IPS DF 6.9 (cell line): ENCODE data around the gene F5.

Source experiments
- DNase-seq: peaks from one replicate; pipeline ENCODE4 v3.0.0-alpha.2; 2013; ENCODE audit warnings: low read depth, low spot score
- H3K27ac ChIP-seq: one replicate; pipeline ENCODE4 v1.5.1; 2013; ENCODE audit warnings: low read length, control low read depth
- H3K27me3 ChIP-seq: 2 replicates; pipeline ENCODE4 v1.6.1; 2013; ENCODE audit warnings: mild to moderate bottlenecking, low read length; ENCODE audit not compliant: control insufficient read depth, insufficient read depth
- H3K36me3 ChIP-seq: 2 replicates; pipeline ENCODE4 v1.6.1; 2013; ENCODE audit warnings: low read length; ENCODE audit not compliant: control insufficient read depth, insufficient read depth
- H3K4me1 ChIP-seq: 2 replicates; pipeline ENCODE4 v1.6.1; 2013; ENCODE audit warnings: low read length; ENCODE audit not compliant: control insufficient read depth, insufficient read depth
- H3K4me3 ChIP-seq: 2 replicates; pipeline ENCODE4 v1.5.1; 2013; ENCODE audit warnings: mild to moderate bottlenecking, low read length
- H3K9me3 ChIP-seq: 2 replicates; pipeline ENCODE4 v1.6.1; 2013; ENCODE audit warnings: low read length, inconsistent platforms; ENCODE audit not compliant: control insufficient read depth, insufficient read depth
- WGBS: extraction: QIAGEN DNeasy Blood & Tissue Kit; methylation state at CpG from one replicate; pipeline ENCODE4 v1.1.7; 2013; ENCODE audit warnings: mixed read lengths, missing lambda C conversion rate; ENCODE audit not compliant: insufficient read length, insufficient coverage; 5-methylcytosine and 5-hydroxymethylcytosine counted together

The F5 gene

GRCh38 chr1:169479363-169480066, 106.8 kb downstream of the F5 start:
- Histone ChIP-seq H3K4me1 (peaks cover 2% of the 10 kb centered on the region; the same call in 1 of the 2 replicates), H3K27ac (no peak overlapping the region), H3K27me3 (no peaks in the 10 kb centered on the region), H3K36me3 (peaks cover 5% of the 10 kb centered on the region; the same call in 1 of the 2 replicates), H3K4me3 (no peak overlapping the region), H3K9me3 (no peaks in the 10 kb centered on the region)
- DNase-seq = no peak
- WGBS = no CpG with 5 or more reads among the region's 1 CpG

GRCh38 chr1:169478094-169478672, 108.1 kb downstream of the F5 start:
- Histone ChIP-seq H3K4me3 (no peak overlapping the region), H3K4me1 (no peaks in the 10 kb centered on the region), H3K27me3 (no peaks in the 10 kb centered on the region), H3K36me3 (peaks cover 5% of the 10 kb centered on the region; the same call in 1 of the 2 replicates), H3K27ac (no peak overlapping the region), H3K9me3 (no peaks in the 10 kb centered on the region)
- no peak for DNase-seq
- no CpG with 5 or more reads among the region's 5 CpGs for WGBS

GRCh38 chr1:169475806-169476387, 110.4 kb downstream of the F5 start:
- no peak for DNase-seq
- 100% methylated on average over 1 of the region's 3 CpGs for WGBS
- Histone ChIP-seq H3K4me1 (no peaks in the 10 kb centered on the region), H3K9me3 (no peaks in the 10 kb centered on the region), H3K27me3 (no peaks in the 10 kb centered on the region), H3K36me3 (peaks cover 5% of the 10 kb centered on the region; the same call in 1 of the 2 replicates), H3K27ac (no peak overlapping the region), H3K4me3 (no peak overlapping the region)

- DNase-seq = no peak
- WGBS = no CpG with 5 or more reads among the region's 1 CpG
- Histone ChIP-seq H3K27me3 (no peaks in the 10 kb centered on the region), H3K4me1 (no peaks in the 10 kb centered on the region), H3K4me3 (no peak overlapping the region), H3K27ac (no peak overlapping the region), H3K9me3 (no peaks in the 10 kb centered on the region), H3K36me3 (peaks cover 8% of the 10 kb centered on the region; the same call in 1 of the 2 replicates)
These were observed 111.8 kb downstream of the F5 start for GRCh38 chr1:169474302-169474995.

GRCh38 chr1:169473347-169473746, 112.9 kb downstream of the F5 start:
- Histone ChIP-seq H3K4me1 (no peaks in the 10 kb centered on the region), H3K9me3 (no peaks in the 10 kb centered on the region), H3K27me3 (no peaks in the 10 kb centered on the region), H3K27ac (no peak overlapping the region), H3K36me3 (peaks cover 8% of the 10 kb centered on the region; the same call in 1 of the 2 replicates), H3K4me3 (no peak overlapping the region)
- no peak for DNase-seq
- whole genome bisulfite sequencing = no CpG with 5 or more reads among the region's 5 CpGs

GRCh38 chr1:169472738-169473137, 113.5 kb downstream of the F5 start:
- no peak overlapping the region for H3K27ac ChIP-seq
- 100% methylated on average over 2 of the region's 3 CpGs for WGBS
- H3K27me3 ChIP-seq = no peaks in the 10 kb centered on the region
- H3K9me3 ChIP-seq = no peaks in the 10 kb centered on the region
- no peaks in the 10 kb centered on the region for H3K4me1 ChIP-seq
- no peak for DNase-seq
- no peak overlapping the region for H3K4me3 ChIP-seq
- H3K36me3 ChIP-seq = peaks cover 10% of the 10 kb centered on the region; the same call in 1 of the 2 replicates

- Histone ChIP-seq H3K27ac (no peak overlapping the region), H3K9me3 (no peaks in the 10 kb centered on the region), H3K36me3 (0 out of 2 replicates have a peak, but pooled peaks cover 5% of the 10 kb centered on the region)
These were observed 117.3 kb downstream of the F5 start for GRCh38 chr1:169468982-169469381.

GRCh38 chr1:169466259-169467230, 119.7 kb downstream of the F5 start:
- WGBS = no CpG with 5 or more reads among the region's 8 CpGs
- H3K36me3 ChIP-seq = 0 out of 2 replicates have a peak, but pooled peaks cover 5% of the 10 kb centered on the region
- H3K4me1 ChIP-seq = no peaks in the 10 kb centered on the region
- no peaks in the 10 kb centered on the region for H3K27me3 ChIP-seq
- no peaks in the 10 kb centered on the region for H3K9me3 ChIP-seq
- no peak for DNase-seq
- H3K27ac ChIP-seq = no peak overlapping the region
- no peak overlapping the region for H3K4me3 ChIP-seq

More at GRCh38 chr1:169468982-169469381, 117.3 kb downstream of the F5 start:
- DNase-seq = no peak
- Histone ChIP-seq H3K4me1 (no peaks in the 10 kb centered on the region), H3K4me3 (no peak overlapping the region), H3K27me3 (no peaks in the 10 kb centered on the region)

GRCh38 chr1:169465281-169465680, 121.0 kb downstream of the F5 start:
- no peak for DNase-seq
- Histone ChIP-seq H3K4me1 (no peaks in the 10 kb centered on the region), H3K27me3 (no peaks in the 10 kb centered on the region), H3K9me3 (no peaks in the 10 kb centered on the region), H3K36me3 (0 out of 2 replicates have a peak, but pooled peaks cover 5% of the 10 kb centered on the region), H3K27ac (no peak overlapping the region), H3K4me3 (no peak overlapping the region)
